CD4-positive, alpha-beta T cell treated with Interferon gamma for 1 hour (primary cell): Measurements from ENCODE around the gene HMOX1.

Source experiments
- DNase-seq: peaks from one replicate; pipeline ENCODE4 v3.0.0-alpha.2; 2020

The HMOX1 gene

DNA sequence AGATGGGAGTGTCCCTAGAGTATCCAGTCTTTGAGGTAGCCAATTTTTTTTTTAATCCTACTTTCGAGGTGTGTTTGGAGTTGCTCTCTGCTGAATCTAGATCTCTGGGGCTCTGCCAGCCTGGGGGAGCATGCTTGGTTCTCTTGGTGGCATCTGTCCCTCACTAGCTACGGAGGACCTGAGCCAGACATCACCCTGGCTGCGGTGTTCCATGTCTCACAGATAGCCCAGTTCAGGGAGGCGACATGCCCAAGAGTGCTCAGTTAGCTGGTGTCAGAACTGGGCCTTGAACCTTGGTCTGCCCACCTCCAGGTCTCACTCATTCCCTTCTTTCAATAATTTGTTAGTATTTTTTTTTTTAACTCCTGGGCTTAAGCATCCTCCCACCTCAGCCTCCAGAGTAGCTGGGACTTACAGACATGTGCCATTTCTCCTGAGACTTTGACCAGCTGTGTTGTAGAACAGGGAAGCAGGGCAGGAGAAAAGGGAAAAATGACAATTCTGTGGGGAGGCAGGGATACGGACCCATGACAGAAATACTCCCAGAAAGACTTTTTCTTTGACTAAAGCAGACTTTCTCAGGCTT lies 621 bp downstream of the HMOX1 start:
- DNase-seq, result no peak

DNA sequence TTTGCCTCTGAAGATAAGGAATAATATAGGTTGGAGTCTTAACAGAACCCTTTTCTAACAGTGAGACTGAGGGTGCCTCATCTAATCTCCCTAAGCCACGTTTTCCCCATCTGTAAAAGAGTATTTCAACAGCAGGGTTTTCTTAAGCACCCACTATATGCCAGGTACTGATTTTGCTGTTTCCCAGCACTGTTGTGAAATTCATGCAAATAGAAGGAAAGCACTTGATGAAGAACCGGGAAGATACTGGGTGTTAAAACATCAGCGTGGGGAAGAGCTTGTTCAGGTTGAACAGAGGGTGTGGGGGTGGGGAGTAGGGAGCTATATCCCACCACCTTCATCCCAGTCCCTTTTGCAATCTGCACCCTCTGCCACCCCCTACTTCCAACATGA lies 2.8 kb downstream of the HMOX1 start:
- no peak for DNase-seq

DNA sequence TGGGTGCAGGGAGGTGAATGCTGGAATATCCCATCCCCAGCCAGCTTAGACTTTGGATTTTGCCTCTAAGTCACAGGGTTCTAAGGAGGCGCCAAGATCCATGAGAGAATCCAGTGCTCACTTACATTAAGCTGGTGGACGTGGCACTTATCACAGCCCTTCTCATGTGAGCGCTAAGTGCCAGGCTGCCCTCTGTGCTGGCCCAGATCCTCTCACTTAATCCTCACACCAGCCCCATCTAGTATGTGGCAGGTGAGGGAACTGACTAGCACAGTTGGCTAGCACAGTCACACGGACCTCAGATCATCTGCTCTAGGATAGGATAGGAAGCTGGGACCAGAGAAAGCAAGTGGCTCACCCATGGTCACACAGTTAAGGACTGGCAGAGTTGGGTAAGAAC lies 3.6 kb downstream of the HMOX1 start:
- DNase-seq, result no peak

DNA sequence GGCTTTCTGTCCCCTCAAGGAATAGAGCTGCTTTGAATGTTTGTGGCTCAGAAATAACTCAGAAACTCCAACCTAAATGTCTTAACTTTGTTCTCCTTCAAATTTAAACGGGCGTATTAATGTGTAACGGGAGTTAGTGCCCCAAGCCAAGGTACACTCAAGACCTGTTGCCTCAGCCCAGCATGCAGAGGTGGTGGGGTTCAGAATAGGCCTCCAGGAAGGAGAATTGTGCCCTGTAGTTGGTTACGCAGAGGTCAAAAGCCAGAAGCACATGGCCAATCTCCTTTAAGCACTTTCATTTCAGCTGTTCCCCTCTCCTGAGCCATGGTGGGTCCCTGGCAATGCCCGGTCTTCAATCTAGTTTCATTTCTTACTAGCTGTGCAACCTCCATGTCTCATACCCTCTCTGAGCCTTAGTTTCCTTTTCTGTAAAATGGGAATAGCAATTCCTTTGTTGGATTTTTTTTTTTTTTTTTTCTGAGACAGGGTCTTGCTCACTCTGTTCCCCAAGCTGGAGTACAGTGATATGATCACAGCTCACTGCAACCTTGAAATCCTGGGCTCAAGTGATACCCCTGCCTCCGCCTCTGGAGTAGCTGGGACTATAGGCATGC lies 4.2 kb downstream of the HMOX1 start:
- DNase-seq, result no peak

DNA sequence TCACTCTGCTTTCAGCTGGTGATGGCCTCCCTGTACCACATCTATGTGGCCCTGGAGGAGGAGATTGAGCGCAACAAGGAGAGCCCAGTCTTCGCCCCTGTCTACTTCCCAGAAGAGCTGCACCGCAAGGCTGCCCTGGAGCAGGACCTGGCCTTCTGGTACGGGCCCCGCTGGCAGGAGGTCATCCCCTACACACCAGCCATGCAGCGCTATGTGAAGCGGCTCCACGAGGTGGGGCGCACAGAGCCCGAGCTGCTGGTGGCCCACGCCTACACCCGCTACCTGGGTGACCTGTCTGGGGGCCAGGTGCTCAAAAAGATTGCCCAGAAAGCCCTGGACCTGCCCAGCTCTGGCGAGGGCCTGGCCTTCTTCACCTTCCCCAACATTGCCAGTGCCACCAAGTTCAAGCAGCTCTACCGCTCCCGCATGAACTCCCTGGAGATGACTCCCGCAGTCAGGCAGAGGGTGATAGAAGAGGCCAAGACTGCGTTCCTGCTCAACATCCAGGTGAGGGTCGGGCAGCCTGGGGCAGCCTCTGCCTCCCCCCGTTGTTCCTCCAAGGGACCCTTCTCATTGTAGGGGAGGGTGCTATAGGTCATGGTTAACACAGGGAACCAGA lies 5.9 kb downstream of the HMOX1 start:
- DNase-seq, result no peak

DNA sequence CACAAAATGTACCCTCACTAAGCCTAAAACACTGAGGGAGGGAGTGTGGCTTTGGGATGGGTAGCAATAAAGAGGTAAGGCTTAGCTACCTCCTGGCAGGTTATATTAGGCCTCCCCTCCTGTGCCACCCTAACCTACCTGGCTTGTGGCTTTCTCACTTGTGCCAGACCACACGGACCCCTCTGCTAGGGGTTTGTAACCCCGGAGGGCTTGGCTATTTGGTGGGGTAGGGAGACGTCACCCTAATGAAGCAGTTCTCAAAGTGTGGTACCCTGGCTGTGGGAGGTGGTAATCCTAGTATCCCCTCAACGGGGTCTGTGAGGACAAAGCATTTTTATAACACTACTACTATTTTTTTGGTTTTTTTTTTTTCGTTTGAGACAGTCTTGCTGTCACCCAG lies 10.0 kb downstream of the HMOX1 start:
- no peak for DNase-seq

DNA sequence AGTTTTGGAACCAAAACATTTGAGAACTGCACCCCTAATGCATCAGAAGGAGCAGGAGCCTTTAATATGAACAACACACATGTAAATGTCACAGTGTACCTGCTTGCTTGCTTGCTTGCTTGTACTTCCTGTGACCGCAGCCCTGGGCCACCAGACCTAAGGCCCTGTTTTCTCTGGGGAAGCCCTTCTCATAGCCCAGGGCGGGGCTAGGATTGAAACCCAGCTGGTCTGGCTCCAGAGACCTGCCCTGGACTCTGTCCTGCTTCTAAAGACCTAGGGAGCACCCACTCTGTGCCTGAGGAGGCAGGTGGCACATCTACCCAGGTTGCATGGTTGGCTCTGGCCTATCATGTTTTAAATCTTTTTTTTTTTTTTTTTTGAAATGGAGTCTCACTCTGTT lies 11.5 kb downstream of the HMOX1 start:
- peak; percentile 20 for DNase-seq

DNA sequence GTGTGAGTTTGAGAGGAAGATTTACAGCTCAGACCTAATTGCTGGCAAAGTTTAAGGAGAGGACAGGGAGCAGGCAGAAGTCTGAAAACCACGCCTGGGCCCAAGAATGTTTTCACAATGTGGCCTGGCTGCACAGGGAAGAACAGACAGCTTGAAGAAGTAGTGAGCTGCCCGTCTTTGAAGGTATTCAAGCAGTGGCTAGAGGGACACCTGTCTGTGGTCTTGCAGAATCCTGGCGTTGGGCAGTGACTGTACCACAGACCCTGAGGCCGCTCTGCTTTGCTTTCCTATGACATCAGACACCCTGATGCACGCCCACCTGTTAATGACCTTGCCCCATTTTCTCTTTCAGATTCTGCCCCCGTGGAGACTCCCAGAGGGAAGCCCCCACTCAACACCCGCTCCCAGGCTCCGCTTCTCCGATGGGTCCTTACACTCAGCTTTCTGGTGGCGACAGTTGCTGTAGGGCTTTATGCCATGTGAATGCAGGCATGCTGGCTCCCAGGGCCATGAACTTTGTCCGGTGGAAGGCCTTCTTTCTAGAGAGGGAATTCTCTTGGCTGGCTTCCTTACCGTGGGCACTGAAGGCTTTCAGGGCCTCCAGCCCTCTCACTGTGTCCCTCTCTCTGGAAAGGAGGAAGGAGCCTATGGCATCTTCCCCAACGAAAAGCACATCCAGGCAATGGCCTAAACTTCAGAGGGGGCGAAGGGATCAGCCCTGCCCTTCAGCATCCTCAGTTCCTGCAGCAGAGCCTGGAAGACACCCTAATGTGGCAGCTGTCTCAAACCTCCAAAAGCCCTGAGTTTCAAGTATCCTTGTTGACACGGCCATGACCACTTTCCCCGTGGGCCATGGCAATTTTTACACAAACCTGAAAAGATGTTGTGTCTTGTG lies 12.5 kb downstream of the HMOX1 start:
- no peak for DNase-seq

DNA sequence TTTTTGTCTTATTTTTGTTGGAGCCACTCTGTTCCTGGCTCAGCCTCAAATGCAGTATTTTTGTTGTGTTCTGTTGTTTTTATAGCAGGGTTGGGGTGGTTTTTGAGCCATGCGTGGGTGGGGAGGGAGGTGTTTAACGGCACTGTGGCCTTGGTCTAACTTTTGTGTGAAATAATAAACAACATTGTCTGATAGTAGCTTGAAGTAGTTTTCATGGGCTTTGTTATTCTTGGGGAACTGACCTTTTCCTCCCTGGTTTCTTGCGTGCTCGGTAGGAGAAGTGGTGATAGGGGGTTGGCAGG lies 13.1 kb downstream of the HMOX1 start:
- no peak for DNase-seq

DNA sequence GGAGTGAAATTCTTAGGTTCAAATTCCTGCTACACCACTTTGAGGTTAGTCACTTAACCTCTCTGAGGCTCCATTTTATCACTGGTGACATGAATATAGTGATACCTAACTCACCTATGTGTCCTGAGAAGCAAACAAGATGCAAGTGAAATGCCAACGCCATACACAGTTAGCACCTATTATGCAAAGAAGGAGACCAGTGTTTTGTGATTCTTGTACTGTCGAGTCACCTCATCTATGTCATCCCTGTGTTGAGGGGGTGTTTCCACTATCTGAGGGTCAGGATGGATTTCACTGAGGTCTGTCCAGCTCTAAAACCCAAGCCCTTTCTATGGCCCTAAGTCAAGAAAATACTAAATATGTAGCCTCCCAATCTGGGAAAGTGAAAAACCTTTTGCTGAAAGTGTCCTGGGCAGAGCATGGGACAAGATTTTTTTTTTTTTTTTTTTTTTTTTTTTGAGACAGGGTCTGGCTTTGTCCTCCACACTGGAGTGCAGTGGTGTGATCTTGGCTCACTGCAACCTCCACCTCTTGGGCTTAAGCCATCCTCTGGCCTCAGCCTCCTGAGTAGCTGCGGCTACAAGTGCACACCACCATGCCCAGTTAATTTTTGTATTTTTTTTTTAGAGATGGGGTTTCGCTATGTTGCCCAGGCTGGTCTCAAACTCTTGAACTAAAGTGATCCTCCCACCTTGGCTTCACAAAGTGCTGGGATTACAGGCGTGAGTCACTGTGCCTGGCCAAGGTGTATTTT lies 14.1 kb downstream of the HMOX1 start:
- no peak for DNase-seq

DNA sequence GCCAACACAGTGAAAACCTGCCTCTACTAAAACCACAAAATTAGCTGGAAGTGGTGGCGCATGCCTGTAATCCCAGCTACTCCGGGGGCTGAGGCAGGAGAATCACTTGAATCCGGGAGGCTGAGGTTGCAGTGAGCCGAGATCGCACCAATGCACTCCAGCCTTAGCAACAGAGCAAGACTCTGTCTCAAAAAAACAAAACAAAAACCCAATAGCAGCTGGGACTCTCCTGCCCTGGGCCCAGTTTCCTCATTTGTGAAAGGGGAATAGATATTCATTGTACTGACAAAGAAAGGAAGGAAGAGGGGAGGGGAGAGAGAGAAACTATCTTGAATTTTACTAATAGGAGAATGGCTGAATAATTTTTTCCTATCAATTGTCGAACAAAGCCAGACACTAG lies 15.7 kb downstream of the HMOX1 start:
- peak; percentile 45 for DNase-seq

DNA sequence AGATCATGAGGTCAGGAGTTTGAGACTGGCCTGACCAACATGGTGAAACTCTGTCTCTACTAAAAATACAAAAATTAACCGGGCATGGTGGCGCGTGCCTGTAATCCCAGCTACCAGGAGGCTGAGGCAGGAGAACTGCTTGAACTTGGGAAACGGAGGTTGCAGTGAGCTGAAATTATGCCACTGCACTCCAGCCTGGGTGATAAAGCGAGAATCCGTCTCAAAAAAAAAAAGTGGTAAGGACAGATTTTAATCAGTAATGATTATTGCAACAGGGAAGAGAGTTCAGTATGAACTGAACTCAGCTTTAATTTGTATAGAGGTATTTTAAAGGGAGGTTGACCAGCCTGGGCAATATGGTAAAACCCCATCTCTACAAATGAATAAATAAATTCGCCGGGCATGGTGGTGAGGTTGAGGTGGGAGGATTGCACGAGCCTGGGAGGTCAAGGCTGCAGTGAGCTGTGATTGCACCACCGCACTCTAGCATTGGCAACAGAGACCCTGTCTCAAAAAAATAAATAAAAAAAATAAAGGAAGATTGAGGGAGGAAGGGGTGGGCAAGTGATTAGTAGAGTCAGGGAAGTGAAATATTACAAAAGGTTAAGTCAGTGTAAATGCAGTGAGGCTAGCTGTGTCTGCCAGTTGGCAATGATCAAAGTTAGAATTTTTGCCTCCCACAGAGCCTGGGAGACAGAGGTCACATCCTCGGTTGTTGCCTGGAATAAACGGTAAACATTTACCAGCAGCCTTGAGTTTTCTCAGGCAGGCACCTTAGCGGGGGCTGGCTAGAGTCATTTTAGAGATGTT lies 16.4 kb downstream of the HMOX1 start:
- DNase-seq, result no peak

DNA sequence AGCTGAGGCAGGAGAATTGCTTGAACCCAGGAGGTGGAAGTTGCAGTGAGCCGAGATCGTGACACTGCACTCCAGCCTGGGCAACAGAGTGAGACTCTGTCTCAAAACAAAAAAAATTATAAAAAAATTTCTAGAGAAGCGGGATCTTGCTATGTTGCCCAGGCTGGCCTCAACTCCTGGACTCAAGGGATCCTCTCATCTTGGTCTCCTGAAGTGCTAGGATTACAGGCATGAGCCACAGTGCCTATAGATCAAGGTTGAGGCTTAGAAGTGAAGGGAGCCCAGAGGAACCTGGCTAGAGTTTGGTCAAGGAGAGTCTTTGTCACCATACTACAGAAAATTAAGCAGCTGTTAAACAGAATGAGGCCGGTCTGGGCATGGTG lies 17.7 kb downstream of the HMOX1 start:
- no peak for DNase-seq

DNA sequence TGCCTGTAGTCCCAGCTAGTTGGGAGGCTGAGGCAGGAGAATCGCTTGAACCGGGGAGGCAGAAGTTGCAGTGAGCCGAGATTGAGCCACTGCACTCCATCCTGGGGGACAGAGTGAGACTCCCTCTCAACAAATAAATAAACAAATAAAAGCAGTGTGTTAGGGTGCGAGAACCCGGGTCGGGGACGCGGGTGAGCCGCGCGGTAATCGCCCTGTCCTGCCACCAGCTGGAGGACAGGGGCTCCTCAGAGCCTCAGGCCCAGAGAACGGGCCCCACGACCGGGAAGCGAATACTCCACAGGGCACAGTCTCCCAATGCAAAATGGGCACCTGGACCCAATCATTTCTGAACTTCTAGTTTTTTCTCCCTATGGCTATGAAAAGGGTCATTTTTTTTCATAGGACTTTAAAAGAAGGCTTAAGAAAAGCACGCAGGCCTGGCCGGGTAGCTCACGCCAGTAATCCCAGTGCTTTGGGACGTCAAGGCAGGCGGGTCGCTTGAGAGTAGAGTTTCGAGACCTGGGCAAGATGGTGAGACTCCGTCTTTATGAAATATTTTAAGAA lies 18.3 kb downstream of the HMOX1 start:
- DNase-seq, result no peak

DNA sequence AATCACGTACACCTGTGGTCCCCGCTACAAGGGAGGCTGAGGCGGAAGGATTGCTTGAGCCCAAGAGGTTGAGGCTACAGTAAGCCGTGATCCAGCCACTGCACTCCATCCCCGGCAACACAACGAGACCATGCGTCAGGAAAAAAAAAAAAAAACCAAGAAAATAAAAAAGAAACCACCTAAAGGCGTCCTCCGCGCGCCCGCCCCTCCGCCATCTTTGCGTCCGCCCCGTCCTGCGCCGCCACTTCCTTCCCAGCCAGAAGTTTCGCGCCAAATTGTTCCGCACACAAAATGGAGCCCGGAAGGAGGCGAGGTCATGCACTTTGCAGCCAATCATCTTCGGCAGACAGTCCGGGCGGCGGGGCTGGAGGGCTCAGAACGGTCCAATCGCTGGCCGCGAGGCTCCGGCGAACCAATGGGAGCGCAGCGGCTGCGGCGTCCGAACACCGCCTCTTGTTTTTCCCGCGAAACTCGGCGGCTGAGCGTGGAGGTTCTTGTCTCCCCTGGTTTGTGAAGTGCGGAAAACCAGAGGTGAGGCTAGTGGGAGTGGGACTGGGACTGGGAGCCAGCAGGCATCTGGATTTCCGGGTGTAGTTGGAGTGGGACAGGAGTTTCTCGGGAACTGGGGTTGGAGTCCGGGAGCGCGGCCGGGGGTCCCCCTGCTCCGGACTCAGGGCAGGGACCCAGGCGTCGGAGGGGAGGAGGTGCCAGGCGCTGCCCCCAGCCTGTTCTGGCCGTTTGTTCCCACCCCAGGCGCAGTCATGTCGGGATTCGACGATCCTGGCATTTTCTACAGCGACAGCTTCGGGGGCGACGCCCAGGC lies 19.0 kb downstream of the HMOX1 start, which contains the start of gene MCM5:
TSS of gene MCM5 (plus strand) at position 463 of the 823 bp plus-strand sequence. CDS start at position 762, 299 bp downstream.
- peak; percentile 97 for DNase-seq

DNA sequence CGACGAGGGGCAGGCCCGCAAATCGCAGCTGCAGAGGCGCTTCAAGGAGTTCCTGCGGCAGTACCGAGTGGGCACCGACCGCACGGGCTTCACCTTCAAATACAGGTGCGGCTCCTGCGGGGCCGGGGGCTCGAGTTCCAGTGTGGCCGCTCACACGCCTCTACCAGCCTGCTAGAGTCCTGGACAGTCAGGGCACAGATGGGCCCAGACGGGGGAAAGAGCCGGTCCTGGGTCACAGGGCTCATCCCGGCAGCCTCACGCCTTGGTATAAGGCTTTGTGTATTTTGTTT lies 19.6 kb downstream of the HMOX1 start:
- no peak for DNase-seq

DNA sequence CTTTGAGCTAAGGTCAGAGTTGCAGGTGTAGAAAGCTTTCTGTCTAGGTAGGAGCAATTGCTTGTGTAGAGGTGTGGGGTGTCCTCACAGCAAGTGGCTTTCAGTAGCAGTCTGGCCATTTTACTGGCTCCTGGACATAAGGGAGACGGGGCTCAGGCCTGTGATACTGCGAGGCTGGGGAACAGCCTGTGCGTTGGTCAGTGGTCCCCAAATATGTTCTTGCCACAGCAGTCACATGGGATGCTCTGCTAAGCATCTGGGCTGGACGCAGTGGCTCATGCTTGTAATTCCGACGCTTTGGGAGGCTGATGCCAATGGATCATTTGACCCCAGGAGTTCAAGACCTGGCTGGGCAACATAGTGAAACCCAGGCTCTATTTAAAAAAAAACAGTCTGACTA lies 21.0 kb downstream of the HMOX1 start:
- DNase-seq, result no peak

DNA sequence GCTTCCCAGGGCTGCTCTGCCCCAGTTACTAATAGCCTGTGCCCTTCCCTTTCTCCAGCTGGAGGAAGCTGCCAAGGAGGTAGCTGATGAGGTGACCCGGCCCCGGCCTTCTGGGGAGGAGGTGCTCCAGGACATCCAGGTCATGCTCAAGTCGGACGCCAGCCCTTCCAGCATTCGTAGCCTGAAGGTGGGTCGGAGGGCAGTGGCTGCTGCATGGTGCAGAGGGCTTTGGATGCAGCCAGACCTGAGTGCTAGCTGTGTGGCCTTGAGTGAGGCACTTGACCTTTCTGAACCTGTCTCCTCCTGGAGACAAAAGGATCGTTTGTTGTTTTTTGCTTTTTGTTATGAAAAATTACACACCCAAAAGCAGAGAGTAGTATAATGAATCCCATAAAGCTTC lies 22.5 kb downstream of the HMOX1 start:
- DNase-seq, result no peak

DNA sequence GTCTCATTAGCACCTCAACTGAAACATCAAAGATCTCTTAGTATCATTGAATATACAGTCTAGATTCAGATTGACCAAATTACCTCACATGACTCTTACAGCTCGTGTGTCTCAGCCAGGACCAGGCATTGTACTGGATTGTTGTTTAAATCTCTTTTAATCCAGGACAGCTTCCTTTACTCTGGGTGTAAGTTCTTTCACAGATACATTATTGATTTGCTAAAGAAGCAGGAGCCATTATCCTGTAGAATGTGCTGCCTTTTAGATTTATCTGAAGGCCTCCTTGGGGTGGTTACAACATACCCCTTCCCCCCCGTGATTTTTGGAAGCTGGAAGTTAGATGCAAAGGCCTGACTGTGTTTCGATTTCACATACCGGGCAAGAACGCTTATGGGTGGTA lies 23.3 kb downstream of the HMOX1 start:
- no peak for DNase-seq

DNA sequence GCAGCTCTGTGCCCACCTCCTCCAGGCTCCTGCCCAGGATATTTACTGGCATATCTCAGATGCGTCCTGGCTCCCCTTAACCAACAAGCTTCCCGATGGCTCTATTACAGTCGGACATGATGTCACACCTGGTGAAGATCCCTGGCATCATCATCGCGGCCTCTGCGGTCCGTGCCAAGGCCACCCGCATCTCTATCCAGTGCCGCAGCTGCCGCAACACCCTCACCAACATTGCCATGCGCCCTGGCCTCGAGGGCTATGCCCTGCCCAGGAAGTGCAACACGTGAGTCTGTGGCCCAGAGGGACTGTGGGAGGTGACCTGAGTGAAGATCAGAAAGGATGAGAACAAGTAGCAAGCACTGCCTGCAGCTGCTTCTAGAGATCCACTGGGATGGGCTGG lies 25.5 kb downstream of the HMOX1 start:
- DNase-seq, result no peak

DNA sequence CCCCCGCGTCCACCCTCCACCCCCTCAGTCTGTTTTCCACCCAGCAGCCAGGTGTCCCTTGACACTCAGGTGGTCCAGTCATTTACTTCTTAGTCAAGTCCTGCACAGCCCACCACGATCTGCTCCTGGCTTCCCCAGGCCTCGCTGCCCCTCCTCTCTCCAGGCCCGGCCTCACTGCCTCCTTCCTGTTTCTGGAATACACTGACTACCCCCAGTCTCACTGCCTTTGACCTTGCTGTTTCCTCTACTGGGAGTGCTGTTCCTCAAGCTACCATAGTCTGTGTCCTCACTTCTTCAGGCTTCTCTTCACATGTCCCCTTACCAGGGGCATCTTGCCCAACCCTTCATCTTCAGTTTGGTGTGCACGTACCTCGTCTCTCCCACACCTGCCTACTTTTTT lies 26.5 kb downstream of the HMOX1 start:
- no peak for DNase-seq
